PC-3 (cell line): Measurements from ENCODE around the gene INSIG1.

Experiments used
- CTCF ChIP-seq: fragments of 300-600 bp; sonication (generic); conservative IDR thresholded peaks from 2 replicates; pipeline ENCODE4 v1.5.1; 2017; ENCODE audit warnings: antibody characterized with exemption, low read depth, mild to moderate bottlenecking, low read length
- EZH2 ChIP-seq: fragments of 300-600 bp; sonication (generic); IDR thresholded peaks from one replicate; pipeline ENCODE4 v1.6.1; 2017; ENCODE audit warnings: antibody characterized with exemption, mild to moderate bottlenecking, low read length; ENCODE audit not compliant: unreplicated experiment

GRCh38 chr7:155340721-155341120, 43.0 kb downstream of the INSIG1 start:
- TF ChIP-seq CTCF (no peak), EZH2 (no peak)
